Parathyroid adenoma (tissue), 2 donors: ENCODE measurements around the gene USP49.

Experiments used
- H2AFZ ChIP-seq: fragments of 300-600 bp; sonication (generic); one replicate; pipeline ENCODE4 v1.7.0; 2017; ENCODE audit warnings: antibody characterized with exemption, mild to moderate bottlenecking
- H3K27ac ChIP-seq: fragments of 300-600 bp; sonication (generic); one replicate; pipeline ENCODE4 v1.7.0; 2017
- H3K27me3 ChIP-seq: fragments of 300-600 bp; sonication (generic); one replicate; pipeline ENCODE4 v1.7.0; 2017; ENCODE audit warnings: low read length; ENCODE audit not compliant: control insufficient read depth, insufficient read depth
- H3K36me3 ChIP-seq: fragments of 300-600 bp; sonication (generic); one replicate; pipeline ENCODE4 v1.7.0; 2017; ENCODE audit warnings: low read length; ENCODE audit not compliant: control insufficient read depth, insufficient read depth
- H3K4me1 ChIP-seq: fragments of 300-600 bp; sonication (generic); one replicate; pipeline ENCODE4 v1.7.0; 2017; ENCODE audit warnings: control low read depth
- H3K4me2 ChIP-seq: fragments of 300-600 bp; sonication (generic); one replicate; pipeline ENCODE4 v1.7.0; 2017; ENCODE audit warnings: low read length
- H3K4me3 ChIP-seq: fragments of 300-600 bp; sonication (generic); one replicate; pipeline ENCODE4 v1.7.0; 2017; ENCODE audit warnings: low read depth, low read length
- H3K79me2 ChIP-seq: fragments of 300-600 bp; sonication (generic); one replicate; pipeline ENCODE4 v1.7.0; 2017; ENCODE audit warnings: control low read depth
- H3K9ac ChIP-seq: fragments of 300-600 bp; sonication (generic); one replicate; pipeline ENCODE4 v1.7.0; 2017; ENCODE audit warnings: mild to moderate bottlenecking
- H3K9me3 ChIP-seq: fragments of 300-600 bp; sonication (generic); one replicate; pipeline ENCODE4 v1.7.0; 2017; ENCODE audit warnings: low read length; ENCODE audit not compliant: control insufficient read depth
- TF ChIP-seq, protein P1 (sequence below): fragments of 300-600 bp; sonication (generic); IDR thresholded peaks from one replicate; pipeline ENCODE4 v1.7.0; 2017; ENCODE audit warnings: antibody characterized with exemption, mild to moderate bottlenecking
- donor health status: primary hyperparathyroidism.

USP49 gene

DNA sequence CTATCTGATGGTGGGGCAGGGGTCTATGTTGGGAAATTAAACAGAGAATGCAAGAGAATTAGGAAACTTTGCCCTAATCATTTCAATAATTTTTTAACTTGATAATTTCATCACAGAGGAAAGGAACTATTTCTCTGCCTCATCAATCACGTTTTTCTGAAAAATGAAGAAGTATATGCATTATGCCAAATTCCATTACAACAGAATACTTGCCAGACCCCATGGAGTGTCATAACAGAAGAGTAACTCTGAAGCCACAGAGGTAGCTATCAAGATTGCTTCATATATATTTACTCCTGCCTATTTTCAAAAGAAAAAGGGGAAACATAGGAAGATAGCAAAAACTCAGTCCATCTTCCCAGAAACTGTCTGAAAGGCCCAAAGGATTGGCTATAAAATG is 5.7 kb upstream of the USP49 start:
- Histone ChIP-seq H3K27ac (no peak overlapping the region), H3K4me3 (no peak overlapping the region), H3K9ac (no peak overlapping the region), H2AFZ (no peak overlapping the region), H3K36me3 (no peaks in the 10 kb centered on the region), H3K9me3 (no peaks in the 10 kb centered on the region), H3K4me1 (peaks cover 3% of the 10 kb centered on the region), H3K79me2 (no peaks in the 10 kb centered on the region), H3K4me2 (no peak overlapping the region), H3K27me3 (no peaks in the 10 kb centered on the region)
- TF ChIP-seq, protein P1, sequence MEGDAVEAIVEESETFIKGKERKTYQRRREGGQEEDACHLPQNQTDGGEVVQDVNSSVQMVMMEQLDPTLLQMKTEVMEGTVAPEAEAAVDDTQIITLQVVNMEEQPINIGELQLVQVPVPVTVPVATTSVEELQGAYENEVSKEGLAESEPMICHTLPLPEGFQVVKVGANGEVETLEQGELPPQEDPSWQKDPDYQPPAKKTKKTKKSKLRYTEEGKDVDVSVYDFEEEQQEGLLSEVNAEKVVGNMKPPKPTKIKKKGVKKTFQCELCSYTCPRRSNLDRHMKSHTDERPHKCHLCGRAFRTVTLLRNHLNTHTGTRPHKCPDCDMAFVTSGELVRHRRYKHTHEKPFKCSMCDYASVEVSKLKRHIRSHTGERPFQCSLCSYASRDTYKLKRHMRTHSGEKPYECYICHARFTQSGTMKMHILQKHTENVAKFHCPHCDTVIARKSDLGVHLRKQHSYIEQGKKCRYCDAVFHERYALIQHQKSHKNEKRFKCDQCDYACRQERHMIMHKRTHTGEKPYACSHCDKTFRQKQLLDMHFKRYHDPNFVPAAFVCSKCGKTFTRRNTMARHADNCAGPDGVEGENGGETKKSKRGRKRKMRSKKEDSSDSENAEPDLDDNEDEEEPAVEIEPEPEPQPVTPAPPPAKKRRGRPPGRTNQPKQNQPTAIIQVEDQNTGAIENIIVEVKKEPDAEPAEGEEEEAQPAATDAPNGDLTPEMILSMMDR: no peak

DNA sequence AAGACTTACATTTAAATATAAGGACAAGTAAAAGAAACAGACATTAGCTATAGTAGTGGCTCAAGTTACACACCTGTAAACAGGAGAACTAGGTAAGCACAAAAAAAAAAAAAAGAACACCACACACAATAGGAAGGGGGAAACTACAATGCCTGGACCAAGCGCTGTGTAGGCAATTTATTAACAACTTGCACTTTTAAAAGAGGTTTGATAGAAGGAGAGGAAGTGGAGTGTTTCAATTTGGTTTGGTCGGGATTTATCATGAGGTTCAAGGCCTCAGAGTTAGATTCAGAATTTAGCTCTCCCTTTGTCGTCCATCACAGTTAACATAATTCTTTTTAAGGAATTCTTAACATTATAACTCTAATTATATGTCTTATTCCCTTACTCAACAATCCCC is 1.1 kb upstream of the USP49 start:
- Histone ChIP-seq H3K9me3 (no peaks in the 10 kb centered on the region), H3K79me2 (no peaks in the 10 kb centered on the region), H3K4me2 (peak overlapping the region; percentile 85), H3K27me3 (no peaks in the 10 kb centered on the region), H3K9ac (no peak overlapping the region), H2AFZ (no peak overlapping the region), H3K4me3 (peak overlapping the region; percentile 83), H3K36me3 (no peaks in the 10 kb centered on the region), H3K27ac (no peak overlapping the region), H3K4me1 (peaks cover 10% of the 10 kb centered on the region)
- TF ChIP-seq, protein P1: no peak

DNA sequence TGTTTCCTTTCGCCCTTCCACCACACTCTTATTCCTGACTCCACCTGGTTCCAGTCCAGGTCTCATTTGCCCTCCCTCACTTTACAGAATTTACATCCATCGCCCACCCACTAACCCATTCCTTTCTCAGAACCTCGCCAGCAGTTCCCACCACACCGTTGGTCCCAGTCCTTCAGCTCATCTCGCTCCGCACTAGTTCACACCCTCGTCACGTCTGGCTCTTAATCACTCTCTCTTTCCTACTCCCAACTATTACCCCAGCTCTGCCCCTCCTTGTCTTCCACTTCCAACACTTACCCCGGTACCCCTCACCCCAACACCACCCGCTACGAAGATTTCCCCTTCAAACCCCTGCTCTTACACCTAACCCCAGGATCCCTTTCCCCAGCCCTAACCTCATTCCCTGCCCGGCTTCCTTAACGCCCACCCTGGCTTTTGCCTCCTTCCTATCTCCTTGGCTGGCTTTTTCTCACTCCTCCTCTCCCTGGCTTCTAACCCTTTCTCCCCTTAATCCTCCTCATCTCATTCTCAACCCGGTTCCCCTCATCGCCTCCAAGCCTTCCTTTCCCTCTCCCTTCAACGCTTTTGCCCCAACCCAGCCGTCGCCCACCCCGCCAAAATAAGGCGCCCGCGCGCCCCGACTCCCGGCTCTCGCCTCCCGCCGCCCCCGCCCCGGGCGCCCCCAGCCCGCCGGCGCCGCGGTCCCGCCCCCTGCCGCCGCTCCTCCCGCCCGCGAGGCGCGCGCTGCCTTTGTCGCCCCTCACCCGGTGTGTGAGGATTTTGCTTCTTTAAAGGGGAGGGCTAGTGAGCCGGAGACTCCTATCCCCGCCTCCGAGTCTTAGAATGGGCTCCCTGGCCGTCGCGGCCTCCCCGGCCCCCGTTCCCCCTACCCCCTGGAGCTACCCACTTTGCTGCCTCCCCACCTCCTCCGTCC is 542 bp downstream of the USP49 start:
- no peak overlapping the region for H3K9ac ChIP-seq
- H3K27me3 ChIP-seq: no peaks in the 10 kb centered on the region
- TF ChIP-seq, protein P1: no peak
- H3K4me3 ChIP-seq: peak overlapping the region; percentile 83
- H3K4me2 ChIP-seq: peak overlapping the region; percentile 91
- no peaks in the 10 kb centered on the region for H3K79me2 ChIP-seq
- no peaks in the 10 kb centered on the region for H3K9me3 ChIP-seq
- peak overlapping the region; percentile 89 for H2AFZ ChIP-seq
- H3K36me3 ChIP-seq: no peaks in the 10 kb centered on the region
- peaks cover 10% of the 10 kb centered on the region for H3K4me1 ChIP-seq
- peak overlapping the region; percentile 68 for H3K27ac ChIP-seq

DNA sequence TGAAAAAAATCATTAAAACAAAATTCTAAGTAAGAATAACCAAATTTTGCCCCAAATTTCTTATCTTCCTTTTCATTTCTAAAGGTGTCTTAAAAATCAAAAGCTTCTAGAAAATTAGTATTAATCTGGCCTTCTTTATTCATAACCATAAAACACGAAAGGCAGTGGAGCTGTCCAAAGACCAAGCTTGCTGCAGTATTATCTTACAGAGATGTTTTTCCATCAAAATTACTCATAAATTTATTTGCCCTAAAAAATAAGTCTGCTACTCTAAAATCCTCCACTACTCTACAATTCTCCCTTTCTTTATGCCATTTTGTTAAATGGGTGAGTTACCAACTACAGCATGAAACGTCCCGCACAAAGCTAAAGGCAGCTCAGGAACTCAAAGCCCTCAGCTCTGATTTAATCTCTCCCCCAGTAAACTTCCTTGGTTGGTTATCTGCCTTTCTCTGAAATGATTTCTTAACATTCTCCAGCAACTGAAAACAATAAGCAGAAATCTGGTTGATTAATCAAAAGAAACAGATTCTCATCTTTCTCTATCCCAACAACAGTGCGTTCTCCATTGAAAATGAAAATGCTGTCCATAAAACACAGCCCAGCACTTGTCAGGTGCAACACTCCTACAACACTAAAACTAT is 2.1 kb downstream of the USP49 start:
- Histone ChIP-seq H3K9me3 (no peaks in the 10 kb centered on the region), H3K4me2 (peak overlapping the region; percentile 42), H3K9ac (no peak overlapping the region), H3K79me2 (peaks cover 2% of the 10 kb centered on the region), H2AFZ (peak overlapping the region; percentile 89), H3K36me3 (no peaks in the 10 kb centered on the region), H3K27ac (peak overlapping the region; percentile 55), H3K4me1 (peaks cover 10% of the 10 kb centered on the region), H3K4me3 (peak overlapping the region; percentile 6), H3K27me3 (no peaks in the 10 kb centered on the region)
- TF ChIP-seq, protein P1: no peak
